B cell (primary cell): ENCODE results near the gene TRERF1. TPM values are rescaled to one million over a fixed set of nuclear protein-coding genes. Genes with fewer than 3 reads are reported as not detected.

Source experiments
- ATAC-seq: fragments of 200-7000 bp; cut with Tn5 transposase; one replicate; pipeline ENCODE4 v1.10.0; 2021; ENCODE audit warnings: low read depth, mild to moderate bottlenecking, moderate number of reproducible peaks, moderate library complexity
- CTCF ChIA-PET: fragments of 350-600 bp; sonication (Branson Sonifier 250); formaldehyde crosslinking; loops from one replicate; lab custom pipeline; 2021; ENCODE audit warnings: antibody characterized with exemption, inconsistent platforms; lab: Charles Lee
- POLR2A ChIA-PET: fragments of 350-600 bp; sonication (Branson Sonifier 250); formaldehyde crosslinking; loops from one replicate; lab custom pipeline; 2021; ENCODE audit warnings: antibody characterized with exemption; lab: Charles Lee
- DNase-seq: peaks from one replicate; pipeline ENCODE4 v3.0.0; 2013
- H2AFZ ChIP-seq: 2 replicates; pipeline ENCODE4 v1.6.1; 2012; ENCODE audit warnings: mild to moderate bottlenecking, low read depth, low read length; ENCODE audit not compliant: insufficient read depth, poor library complexity, severe bottlenecking
- H3K27ac ChIP-seq, 2 donors: 1 replicate in 1 of 2; 2 replicates in 1 of 2; pipeline ENCODE4 v1.5.1; 2012 to 2013; ENCODE audit warnings: low read length in 2 of 2, mild to moderate bottlenecking in 2 of 2, moderate library complexity in 1 of 2
- H3K27me3 ChIP-seq, 4 experiments: fragments of 200-600 bp in 1 of 4; sonication (generic) in 1 of 4; replicated peaks in 1 of 4; 1 replicate in 2 of 4; 2 replicates in 2 of 4; pipeline versions ENCODE4 v1.6.1 to v1.7.0; 2013 to 2016; ENCODE audit warnings: low read length in 3 of 4, mild to moderate bottlenecking in 2 of 4, mixed read lengths in 1 of 4, moderate library complexity in 1 of 4; ENCODE audit not compliant: insufficient read depth in 4 of 4, control insufficient read depth in 3 of 4; ENCODE audit errors: control extremely low read depth in 1 of 4
- H3K36me3 ChIP-seq, 2 experiments: replicated peaks in 1 of 2; 1 replicate in 1 of 2; 2 replicates in 1 of 2; pipeline versions ENCODE4 v1.6.1 to v1.7.1; 2013; ENCODE audit warnings: low read length in 1 of 2; ENCODE audit not compliant: insufficient read depth in 2 of 2, control insufficient read depth in 1 of 2; ENCODE audit errors: control extremely low read depth in 1 of 2, extremely low read depth in 1 of 2
- H3K4me1 ChIP-seq, 2 donors: fragments of 200-600 bp in 1 of 2; sonication (generic) in 1 of 2; 1 replicate in 1 of 2; 2 replicates in 1 of 2; pipeline versions ENCODE4 v1.5.1 to v1.6.1; 2013 to 2017; ENCODE audit warnings: low read length in 2 of 2; ENCODE audit not compliant: control insufficient read depth in 2 of 2, insufficient read depth in 2 of 2
- H3K4me2 ChIP-seq: replicated peaks from 2 replicates; pipeline ENCODE3; 2012; ENCODE audit warnings: mild to moderate bottlenecking, low read depth, low read length; ENCODE audit not compliant: poor library complexity, severe bottlenecking
- H3K4me3 ChIP-seq, 5 experiments: fragments of 200-600 bp in 1 of 5; sonication (generic) in 1 of 5; 1 replicate in 3 of 5; 2 replicates in 2 of 5; pipeline versions ENCODE4 v1.5.1 to v1.7.0; 2011 to 2016; ENCODE audit warnings: low read length in 4 of 5, mild to moderate bottlenecking in 4 of 5, low read depth in 2 of 5, control low read depth in 1 of 5, moderate library complexity in 1 of 5; ENCODE audit not compliant: insufficient read depth in 1 of 5; ENCODE audit errors: control extremely low read depth in 1 of 5, extremely low read depth in 1 of 5
- H3K79me2 ChIP-seq: fragments of 200-600 bp; sonication (generic); one replicate; pipeline ENCODE4 v1.6.0; 2016; ENCODE audit warnings: low read length; ENCODE audit not compliant: control insufficient read depth, insufficient read depth
- H3K9ac ChIP-seq: fragments of 200-600 bp; sonication (generic); 2 replicates; pipeline ENCODE4 v1.6.1; 2017; ENCODE audit warnings: mild to moderate bottlenecking, low read length, moderate library complexity
- H3K9me3 ChIP-seq, 3 donors: one replicate each; pipeline versions ENCODE4 v1.6.1 to v1.7.1; 2013; ENCODE audit warnings: low read length in 2 of 3; ENCODE audit not compliant: control insufficient read depth in 2 of 3, insufficient read depth in 1 of 3; ENCODE audit errors: control extremely low read depth in 1 of 3
- H4K20me1 ChIP-seq: 2 replicates; pipeline ENCODE4 v1.6.0; 2012; ENCODE audit warnings: mild to moderate bottlenecking, low read length; ENCODE audit not compliant: insufficient read depth, control insufficient read depth, poor library complexity, severe bottlenecking
- H3K27ac Mint-ChIP-seq: one replicate; pipeline ENCODE4 v1.8.0; 2021; ENCODE audit warnings: mixed read lengths
- H3K27me3 Mint-ChIP-seq: one replicate; pipeline ENCODE4 v1.8.0; 2021; ENCODE audit warnings: mixed read lengths
- H3K4me1 Mint-ChIP-seq: one replicate; pipeline ENCODE4 v1.8.0; 2021; ENCODE audit warnings: mixed read lengths
- H3K4me3 Mint-ChIP-seq: one replicate; pipeline ENCODE4 v1.8.0; 2021; ENCODE audit warnings: mixed read lengths
- H3K9me3 Mint-ChIP-seq: one replicate; pipeline ENCODE4 v1.8.0; 2022; ENCODE audit warnings: mixed read lengths; ENCODE audit not compliant: insufficient read depth
- CTCF ChIP-seq: fragments of 200-600 bp; IDR thresholded peaks from one replicate; pipeline ENCODE4 v1.8.0; 2022; ENCODE audit warnings: antibody characterized with exemption, mild to moderate bottlenecking
- EZH2 ChIP-seq: IDR thresholded peaks from 2 replicates; pipeline ENCODE4 v1.6.1; 2012; ENCODE audit warnings: borderline replicate concordance, low read depth, mild to moderate bottlenecking, moderate library complexity, low read length; ENCODE audit not compliant: insufficient read depth, poor library complexity, severe bottlenecking
- WGBS: methylation state at CpG from one replicate; pipeline ENCODE4 v1.1.5; 2013; ENCODE audit warnings: missing lambda C conversion rate; ENCODE audit not compliant: insufficient coverage; 5-methylcytosine and 5-hydroxymethylcytosine counted together
- intact Hi-C: fragments of 100-400 bp; cut with micrococcal nuclease; formaldehyde crosslinking; loops from one replicate; pipeline ENCODE4 v1.10.0; 2022
- polyA plus RNA-seq: library from polyadenylated mRNA; depleted of rRNA; stranded (reverse); fragments of >200 nt; gene quantifications from 2 replicates; pipeline ENCODE4 v1.2.3, GENCODE V29; 2012
- total RNA-seq, 2 donors: library from RNA; stranded (reverse); fragments of 120-200 nt in 1 of 2; gene quantifications; 1 replicate in 1 of 2; 2 replicates in 1 of 2; pipeline versions ENCODE4 v1.2.3 to v1.2.4, GENCODE V29; 2013 to 2022

TRERF1 gene
- total and polyA plus RNA-seq, 2 donors (not counting 1 experiment from before 2014, with no cell fraction given), result 3.5 to 6.7 TPM

GRCh38 chr6:42300701-42301100, 151.0 kb downstream of the TRERF1 start:
- H3K9me3 Mint-ChIP-seq, result no peaks in the 10 kb centered on the region
- no peaks in the 10 kb centered on the region for H3K27me3 ChIP-seq
- intact Hi-C loops, result no loop called here
- POLR2A ChIA-PET, result no interaction called here
- no peaks in the 10 kb centered on the region for H3K79me2 ChIP-seq
- H3K27ac ChIP-seq, result no peak overlapping the region
- no peak overlapping the region for H3K4me3 Mint-ChIP-seq
- H3K9ac ChIP-seq, result no peak overlapping the region
- H3K4me2 ChIP-seq, result no peak overlapping the region
- no peaks in the 10 kb centered on the region for H3K4me1 ChIP-seq
- WGBS, result no CpG with 5 or more reads among the region's 1 CpG
- H3K36me3 ChIP-seq, result no peaks in the 10 kb centered on the region
- no peaks in the 10 kb centered on the region for H3K4me1 Mint-ChIP-seq
- H3K9me3 ChIP-seq, result no peaks in the 10 kb centered on the region
- H3K27ac Mint-ChIP-seq, result no peak overlapping the region
- H3K27me3 Mint-ChIP-seq, result no peaks in the 10 kb centered on the region
- no peak overlapping the region for H2AFZ ChIP-seq
- ATAC-seq, result no peak
- CTCF ChIA-PET, result interaction anchor here (0.7 to 2.8 kb wide), 3 partner anchors 9 to 1389 kb away, joined by 3 to 7 read pairs (median 3); no protein-coding TSS in a partner anchor
- no peak for TF ChIP-seq EZH2
- no peak for TF ChIP-seq CTCF
- H4K20me1 ChIP-seq, result no peaks in the 10 kb centered on the region
- H3K4me3 ChIP-seq, result no peak overlapping the region
- no peak for DNase-seq

- H3K9ac ChIP-seq, result no peak overlapping the region
- H4K20me1 ChIP-seq, result no peaks in the 10 kb centered on the region
- POLR2A ChIA-PET, result no interaction called here
- no peak overlapping the region for H3K4me3 Mint-ChIP-seq
- H3K4me3 ChIP-seq, result no peak overlapping the region
- no peak overlapping the region for H2AFZ ChIP-seq
- CTCF ChIA-PET, result interaction anchor here (1.2 kb wide), 1 partner anchor 10 kb away, joined by 3 read pairs; no protein-coding TSS in a partner anchor
- no peak overlapping the region for H3K4me2 ChIP-seq
- H3K4me1 ChIP-seq, result no peaks in the 10 kb centered on the region
- intact Hi-C loops, result no loop called here
- H3K9me3 Mint-ChIP-seq, result no peaks in the 10 kb centered on the region
- ATAC-seq (no peak), DNase-seq (no peak)
- no peak overlapping the region for H3K27ac Mint-ChIP-seq
- H3K27ac ChIP-seq, result no peak overlapping the region
- no peaks in the 10 kb centered on the region for H3K27me3 ChIP-seq
- no peaks in the 10 kb centered on the region for H3K36me3 ChIP-seq
- TF ChIP-seq CTCF, result no peak
- TF ChIP-seq EZH2, result no peak
- no peaks in the 10 kb centered on the region for H3K27me3 Mint-ChIP-seq
- H3K4me1 Mint-ChIP-seq, result no peaks in the 10 kb centered on the region
- no peaks in the 10 kb centered on the region for H3K79me2 ChIP-seq
- no peaks in the 10 kb centered on the region for H3K9me3 ChIP-seq
- WGBS, result no CpG with 5 or more reads among the region's 1 CpG
These were observed 151.5 kb downstream of the TRERF1 start for GRCh38 chr6:42300185-42300584.
